ENCODE measurements around the gene OLAH.

Gene OLAH

GRCh38 chr10:15068802-15069201 lies 25.1 kb downstream of the OLAH start:
- DNase-seq: no peak

DNA sequence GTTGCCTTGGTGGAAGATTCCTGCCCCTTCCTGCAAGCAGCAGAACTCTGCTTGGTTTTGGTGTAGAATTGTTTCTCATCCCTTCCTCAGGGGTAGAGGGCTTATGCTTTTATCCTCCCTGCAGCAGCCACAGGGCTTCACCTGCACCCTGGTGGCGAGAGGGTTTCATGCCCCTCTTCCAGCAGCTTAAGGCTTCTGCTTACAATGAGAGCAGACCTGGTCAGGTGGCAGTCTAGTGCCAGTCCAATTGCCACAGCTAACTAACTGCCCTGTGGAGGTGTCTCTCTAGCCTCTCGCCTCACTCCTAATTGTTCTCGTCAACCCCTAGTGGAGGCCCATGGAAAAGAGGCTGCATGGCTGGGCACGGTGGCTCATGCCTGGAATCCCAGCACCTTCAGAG lies 25.5 kb downstream of the OLAH start:
- DNase-seq: no peak

DNA sequence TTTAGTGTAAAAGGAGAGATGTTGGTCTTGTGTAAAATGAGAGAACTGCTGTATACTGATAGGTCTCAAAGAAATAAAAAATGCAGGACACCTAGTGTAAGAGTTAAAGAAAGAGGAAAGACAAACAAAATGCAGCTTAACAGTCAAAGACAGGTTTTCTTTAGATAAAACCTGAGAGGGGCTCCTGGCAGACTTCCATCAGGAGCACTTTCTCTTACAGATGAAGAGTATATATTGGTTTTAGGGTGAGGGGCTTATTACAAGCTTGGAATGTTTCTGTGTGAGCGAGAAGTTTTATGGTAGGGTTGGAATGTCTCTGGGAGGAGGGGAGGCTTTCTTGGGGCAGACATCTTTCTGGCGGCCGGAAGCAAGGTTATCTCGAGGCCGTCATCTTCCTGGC lies 28.6 kb downstream of the OLAH start:
- no peak for DNase-seq

DNA sequence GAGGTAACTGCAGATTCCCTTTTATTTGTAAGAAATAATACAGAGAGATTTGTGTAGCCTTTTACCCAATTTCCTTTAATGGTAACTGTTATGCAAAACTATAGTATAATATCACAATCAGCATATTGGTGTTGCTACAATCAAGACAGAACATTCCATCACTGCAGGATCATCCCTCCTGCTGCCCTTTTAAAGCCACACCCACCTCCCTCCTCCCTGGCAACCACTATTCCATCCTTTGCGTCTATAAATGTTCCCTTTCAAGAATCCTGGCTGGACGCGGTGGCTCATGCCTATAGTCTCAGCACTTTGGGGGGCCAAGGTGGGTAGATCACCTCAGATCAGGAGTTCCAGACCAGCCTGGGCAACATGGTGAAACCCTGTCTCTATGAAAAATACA lies 31.7 kb downstream of the OLAH start:
- no peak for DNase-seq

GRCh38 chr10:15083674-15084501 lies 40.1 kb downstream of the OLAH start:
- no peak for DNase-seq

DNA sequence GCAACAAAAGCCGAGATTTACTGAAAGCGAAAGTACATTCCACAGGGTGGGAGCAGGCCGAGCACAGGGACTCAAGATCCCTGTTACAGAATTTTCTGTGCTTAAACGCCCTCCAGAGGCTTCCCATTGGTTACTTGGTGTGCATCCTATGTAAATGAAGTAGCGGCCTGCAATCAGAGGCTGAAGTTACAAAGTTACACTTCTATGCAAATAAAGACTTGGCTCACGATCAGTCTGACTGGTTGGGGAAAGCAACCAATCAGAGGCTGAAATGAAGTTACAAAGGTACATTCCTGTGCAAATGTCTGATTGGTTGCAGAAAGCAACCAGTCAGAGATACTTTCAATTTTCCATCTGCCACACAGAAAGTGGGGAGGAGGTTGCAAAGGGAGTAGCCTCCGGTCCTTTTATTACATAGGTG lies 40.8 kb downstream of the OLAH start:
- peak in 26 of 56 donors; percentile 3 to 59 (median 13) for DNase-seq

DNA sequence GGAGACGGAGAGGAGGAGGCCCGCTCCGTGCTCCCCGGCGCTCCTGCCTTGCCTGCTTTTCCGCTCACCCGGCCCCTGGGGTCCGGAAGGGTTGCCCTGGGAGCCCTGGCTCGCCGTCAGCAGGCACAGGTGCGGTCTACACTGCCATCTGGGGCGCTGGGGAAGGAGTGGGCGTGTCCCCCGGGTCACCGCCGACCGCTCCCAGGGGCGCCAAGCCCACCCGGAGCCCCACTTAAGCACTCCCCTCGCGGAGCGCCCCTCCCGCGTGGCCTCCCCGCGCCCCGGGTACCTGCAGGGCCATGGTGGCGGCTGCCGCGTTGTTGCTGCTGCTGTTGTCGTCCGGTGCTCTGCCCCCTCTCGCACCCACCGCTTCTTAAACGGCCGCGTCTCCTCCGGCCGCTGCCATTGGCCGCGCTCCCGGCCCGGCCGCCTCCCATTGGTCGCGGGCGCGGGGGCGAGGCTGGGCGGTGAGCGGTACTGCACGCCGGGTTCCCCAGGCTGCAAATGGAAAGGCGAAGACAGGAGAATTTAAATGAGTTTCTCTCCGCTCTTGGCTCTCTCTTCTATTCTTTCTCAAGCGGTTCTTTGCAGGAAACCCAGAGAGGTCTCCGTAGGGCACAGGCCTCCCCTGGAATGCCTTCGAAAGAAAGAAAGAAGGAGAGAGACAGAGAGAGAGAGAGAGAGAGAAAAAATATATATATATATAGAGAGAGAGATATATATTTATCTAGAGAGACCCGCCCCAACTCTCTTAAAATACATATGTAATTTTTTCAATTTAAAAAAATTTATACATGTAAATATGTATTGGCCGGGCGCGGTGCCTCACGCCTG lies 44.9 kb downstream of the OLAH start, which contains the start of gene ACBD7:
Gene ACBD7 (minus strand): TSS at position 349 of the 834 bp plus-strand sequence. CDS start 48 bp downstream, at position 301.
- DNase-seq: peak in 55 of 56 donors; percentile 15 to 86 (median 60)

DNA sequence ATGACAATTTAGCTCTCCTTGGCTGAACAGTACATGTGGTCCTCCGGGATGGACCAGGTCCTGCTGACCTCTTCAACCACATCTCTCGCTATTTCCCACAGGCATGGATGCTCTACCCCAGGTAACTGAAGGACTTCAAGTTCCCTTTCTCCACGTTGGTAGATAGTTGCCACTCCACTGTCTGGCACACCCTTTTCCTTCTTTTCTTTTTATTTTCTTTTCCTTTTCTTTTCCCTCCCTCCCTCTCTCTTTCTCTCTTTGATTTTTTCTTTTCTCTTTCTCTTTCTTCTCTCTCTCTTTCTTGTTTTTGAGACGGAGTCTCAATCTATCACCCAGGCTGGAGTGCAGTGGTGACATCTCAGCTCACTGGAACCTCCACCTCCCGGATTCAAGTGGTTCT lies 47.7 kb downstream of the OLAH start:
- no peak for DNase-seq

GRCh38 chr10:15092855-15093408 lies 49.2 kb downstream of the OLAH start:
- DNase-seq: no peak

- no peak for DNase-seq
Measured at GRCh38 chr10:15096661-15097010, 52.9 kb downstream of the OLAH start.

GRCh38 chr10:15097011-15097812 lies 53.5 kb downstream of the OLAH start, which contains the start of gene RPP38:
Gene RPP38, plus strand, starts transcription at chr10:15097355. Its CDS starts 5,960 bp downstream, at chr10:15103315.
- peak; percentile 42 to 100 (median 94) for DNase-seq

GRCh38 chr10:15099886-15100285 lies 56.1 kb downstream of the OLAH start:
- DNase-seq: no peak

GRCh38 chr10:15103513-15103912 lies 59.8 kb downstream of the OLAH start:
- no peak for DNase-seq

DNA sequence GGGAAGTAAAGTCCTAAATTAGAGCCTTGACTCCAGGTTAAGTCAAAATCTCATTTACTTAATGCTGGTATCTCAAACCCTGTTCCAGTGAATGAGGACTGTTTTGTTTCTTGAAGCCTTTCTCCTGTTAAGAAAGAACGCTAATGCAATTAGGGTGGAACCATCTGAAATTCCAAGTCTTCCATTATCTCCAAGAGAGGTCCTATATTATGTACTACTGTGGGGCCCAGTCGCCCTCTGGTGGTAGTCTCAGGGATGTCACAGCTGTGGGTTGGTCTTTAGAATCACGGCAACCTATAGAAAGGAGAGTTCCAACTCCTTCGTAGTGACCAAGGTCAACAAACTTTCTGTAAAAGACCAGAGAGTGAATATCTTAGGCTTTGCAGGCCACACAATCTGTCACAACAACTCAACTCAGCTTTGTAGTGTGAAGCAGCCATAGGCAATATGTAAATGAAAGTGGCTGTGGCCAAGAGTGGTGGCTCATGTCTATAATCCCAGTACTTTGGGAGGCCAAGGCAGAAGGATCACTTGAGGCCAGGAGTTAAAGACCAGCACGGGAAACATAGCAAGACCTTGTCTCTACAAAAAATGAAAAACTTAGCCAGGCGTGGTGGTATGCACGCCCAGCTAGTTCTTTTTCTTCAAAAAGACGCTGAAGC lies 62.7 kb downstream of the OLAH start:
- DNase-seq: peak in 35 of 56 donors; percentile 1 to 76 (median 21)

- DNase-seq: no peak
Measured at GRCh38 chr10:15112657-15113056, 68.9 kb downstream of the OLAH start.

- DNase-seq: no peak
Measured at GRCh38 chr10:15113766-15114165, 70.0 kb downstream of the OLAH start.

DNA sequence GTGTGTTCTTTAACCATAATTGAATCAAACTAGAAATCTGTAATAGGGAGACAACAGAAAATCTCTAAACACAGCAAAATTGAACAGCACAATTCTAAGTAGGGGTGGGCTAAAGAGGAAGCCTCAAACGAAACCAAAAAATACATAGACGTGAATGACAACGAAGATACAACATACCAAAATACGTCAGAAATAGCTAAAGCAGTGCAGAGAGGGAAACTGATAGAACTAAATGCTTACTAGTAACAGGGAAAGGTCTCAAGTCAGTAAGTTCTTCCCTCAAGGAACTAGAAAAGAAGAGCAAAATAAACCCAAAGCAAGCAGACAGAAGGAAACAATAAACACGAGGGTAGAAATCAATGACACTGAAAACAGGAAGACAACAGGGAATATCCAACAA lies 72.5 kb downstream of the OLAH start:
- no peak for DNase-seq

- DNase-seq: no peak
Measured at GRCh38 chr10:15118615-15119014, 74.9 kb downstream of the OLAH start.

DNA sequence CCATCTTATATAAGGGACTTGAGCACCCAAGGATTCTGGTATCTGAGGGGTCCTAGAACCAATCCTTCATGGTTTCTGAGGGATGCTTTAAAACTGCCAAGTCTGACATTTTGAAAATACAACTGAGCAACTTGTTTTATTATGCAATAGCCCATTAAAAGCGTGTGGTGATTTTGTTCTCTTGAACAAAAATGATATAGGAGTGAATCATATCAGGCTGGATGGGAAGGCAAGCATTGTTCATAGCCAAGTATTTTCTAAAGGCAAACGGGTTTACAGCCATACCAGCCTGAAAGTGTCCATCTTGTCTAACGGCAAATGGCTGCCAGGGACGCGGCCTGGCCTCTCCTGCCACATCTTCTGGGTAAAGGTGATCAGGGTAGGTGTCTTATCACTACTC lies 76.8 kb downstream of the OLAH start:
- DNase-seq: no peak

GRCh38 chr10:15121707-15122106 lies 78.0 kb downstream of the OLAH start:
- no peak for DNase-seq

All from nucleus accumbens (tissue), 56 donors.